HepG2 (cell line): ENCODE measurements around the gene EVA1A. TPM values are rescaled to one million over a fixed set of nuclear protein-coding genes. Genes with fewer than 3 reads are reported as not detected.

Experiments
- ARID5B ChIP-seq: IDR thresholded peaks from 2 replicates; pipeline ENCODE4 v1.4.0; 2020; ENCODE audit warnings: mild to moderate bottlenecking, missing genetic modification reagents
- ATF2 ChIP-seq: sonication (generic); formaldehyde crosslinking; IDR thresholded peaks from 2 replicates; pipeline ENCODE4 v1.4.0; 2020; ENCODE audit warnings: missing genetic modification reagents
- CCAR2 ChIP-seq: fragments of 200-400 bp; formaldehyde crosslinking; optimal IDR thresholded peaks from 2 replicates; pipeline ENCODE3; 2018; ENCODE audit warnings: low read depth, mild to moderate bottlenecking, low read length, moderate library complexity
- CSRNP2 ChIP-seq: sonication (generic); formaldehyde crosslinking; conservative IDR thresholded peaks from 2 replicates; pipeline ENCODE4 v1.8.0; 2022; ENCODE audit warnings: low read depth, missing genetic modification reagents
- DPF2 ChIP-seq: sonication (generic); formaldehyde crosslinking; IDR thresholded peaks from 2 replicates; pipeline ENCODE4 v1.4.0; 2020; ENCODE audit warnings: mild to moderate bottlenecking, low read depth, missing genetic modification reagents, borderline replicate concordance
- GATAD2A ChIP-seq: IDR thresholded peaks from 2 replicates; pipeline ENCODE4 v1.6.1; 2016
- HIC2 ChIP-seq: sonication (generic); formaldehyde crosslinking; IDR thresholded peaks from 2 replicates; pipeline ENCODE4 v1.9.0; 2022; ENCODE audit warnings: low read depth, missing genetic modification reagents
- HMG20A ChIP-seq: IDR thresholded peaks from 2 replicates; pipeline ENCODE4 v1.6.1; 2016; ENCODE audit warnings: borderline replicate concordance
- MED8 ChIP-seq: sonication (generic); formaldehyde crosslinking; IDR thresholded peaks from 2 replicates; pipeline ENCODE4 v1.8.1; 2023; ENCODE audit warnings: mild to moderate bottlenecking, missing genetic modification reagents; ENCODE audit not compliant: insufficient replicate concordance
- NCOA2 ChIP-seq: sonication (generic); formaldehyde crosslinking; IDR thresholded peaks from 2 replicates; pipeline ENCODE4 v1.8.0; 2022; ENCODE audit warnings: inconsistent platforms
- POLR2A ChIP-seq, 2 experiments: IDR thresholded peaks; 2 replicates each; pipeline ENCODE4 v1.6.1; 2011; ENCODE audit warnings: low read depth in 2 of 2, low read length in 2 of 2, mild to moderate bottlenecking in 1 of 2, moderate library complexity in 1 of 2; ENCODE audit not compliant: insufficient read depth in 1 of 2
- PRMT3 ChIP-seq: sonication (generic); formaldehyde crosslinking; IDR thresholded peaks from 2 replicates; pipeline ENCODE4 v1.8.1; 2022; ENCODE audit warnings: low read depth, mild to moderate bottlenecking, moderate library complexity, missing genetic modification reagents, borderline replicate concordance
- TBL1XR1 ChIP-seq: fragments of 150-350 bp; IDR thresholded peaks from 2 replicates; pipeline ENCODE4 v1.6.1; 2014; ENCODE audit warnings: borderline replicate concordance, low read length; ENCODE audit not compliant: partially characterized antibody
- THAP11 ChIP-seq: IDR thresholded peaks from 2 replicates; pipeline ENCODE4 v1.6.1; 2016; ENCODE audit warnings: missing biosample characterization, missing genetic modification reagents
- THRA ChIP-seq: sonication (generic); formaldehyde crosslinking; IDR thresholded peaks from 2 replicates; pipeline ENCODE4 v1.4.0; 2020; ENCODE audit warnings: missing genetic modification reagents, borderline replicate concordance
- ZBTB38 ChIP-seq: sonication (generic); formaldehyde crosslinking; IDR thresholded peaks from 2 replicates; pipeline ENCODE4 v1.5.1; 2020; ENCODE audit warnings: mild to moderate bottlenecking, missing genetic modification reagents
- ZNF260 ChIP-seq: sonication (generic); formaldehyde crosslinking; IDR thresholded peaks from 2 replicates; pipeline ENCODE4 v1.4.0; 2020; ENCODE audit warnings: missing genetic modification reagents, low read depth, mild to moderate bottlenecking, borderline replicate concordance
- ZNF317 ChIP-seq: sonication (generic); formaldehyde crosslinking; IDR thresholded peaks from 2 replicates; pipeline ENCODE4 v1.5.0; 2020; ENCODE audit warnings: mild to moderate bottlenecking, missing genetic modification reagents
- ZNF329 ChIP-seq: sonication (generic); formaldehyde crosslinking; IDR thresholded peaks from 2 replicates; pipeline ENCODE4 v1.9.0; 2021; ENCODE audit warnings: low read depth, mild to moderate bottlenecking, missing genetic modification reagents
- ZNF546 ChIP-seq: sonication (generic); formaldehyde crosslinking; conservative IDR thresholded peaks from 2 replicates; pipeline ENCODE4 v1.8.1; 2023; ENCODE audit warnings: mild to moderate bottlenecking, missing genetic modification reagents
- ZNF552 ChIP-seq: sonication (generic); formaldehyde crosslinking; IDR thresholded peaks from 2 replicates; pipeline ENCODE4 v1.9.0; 2022; ENCODE audit warnings: missing genetic modification reagents, mild to moderate bottlenecking, borderline replicate concordance
- polyA plus RNA-seq, 8 experiments: library from polyadenylated mRNA; depleted of rRNA in 3 of 8; stranded (reverse) in 7 of 8; unstranded in 1 of 8; fragments of >200 nt; fragmentation: Illumina TruSeq in 4 of 8; extraction: Trizol in 4 of 8; gene quantifications; 2 replicates each; pipeline versions ENCODE4 v1.2.1 to v1.2.3, GENCODE V29; 2011 to 2016; ENCODE audit warnings: low read depth in 4 of 8, missing spikeins in 1 of 8, mixed read lengths in 1 of 8; ENCODE audit not compliant: insufficient read depth in 1 of 8
- total RNA-seq, 5 experiments: library from RNA; depleted of rRNA; stranded (reverse); fragments of >200 nt; fragmentation: Illumina TruSeq; extraction: Trizol; gene quantifications; 2 replicates each; pipeline ENCODE4 v1.2.3, GENCODE V29; 2016; ENCODE audit warnings: low read depth in 1 of 5

The EVA1A gene
- total and polyA plus RNA-seq, 2 of the 13 experiments (the other 11 are each of a cell fraction or from before 2014, with no cell fraction given) = 57.5 to 57.8 TPM

GRCh38 chr2:75577280-75577679, 16.5 kb upstream of the EVA1A start (continued):
- TF ChIP-seq ZNF317 (CRISPR knock-in tag) (0 out of 2 replicates have a peak, but pooled peaks have one; percentile 19), ZBTB38 (CRISPR knock-in tag) (no peak), DPF2 (CRISPR knock-in tag) (0 out of 2 replicates have a peak, but pooled peaks have one; percentile 15), ATF2 (CRISPR knock-in tag) (no peak), CCAR2 (no peak), ZNF546 (CRISPR knock-in tag) (no peak), MED8 (CRISPR knock-in tag) (no peak), ARID5B (CRISPR knock-in tag) (peak; percentile 87), HIC2 (CRISPR knock-in tag) (no peak), CSRNP2 (no peak), NCOA2 (CRISPR knock-in tag) (peak; percentile 81), GATAD2A (peak; percentile 94), THAP11 (peak; percentile 44; the same call in 1 of the 2 replicates), PRMT3 (CRISPR knock-in tag) (no peak), POLR2A (IDR thresholded peaks at IDR 0.05; ENCODE audit: insufficient read depth in 1 of 2, low read depth in 2 of 2, low read length in 2 of 2) (no peak), ZNF552 (CRISPR knock-in tag) (no peak), TBL1XR1 (no peak), HMG20A (CRISPR knock-in tag) (peak; percentile 55; the same call in 1 of the 2 replicates), ZNF329 (no peak), ZNF260 (no peak), THRA (0 out of 2 replicates have a peak, but pooled peaks have one; percentile 31)
